ENCODE measurements around the gene HEPH. TPM values are rescaled to one million over a fixed set of nuclear protein-coding genes. Genes with fewer than 3 reads are reported as not detected.

Gene HEPH
- polyA plus RNA-seq, 1 donor from 2014 or later = 11.6 TPM

DNA sequence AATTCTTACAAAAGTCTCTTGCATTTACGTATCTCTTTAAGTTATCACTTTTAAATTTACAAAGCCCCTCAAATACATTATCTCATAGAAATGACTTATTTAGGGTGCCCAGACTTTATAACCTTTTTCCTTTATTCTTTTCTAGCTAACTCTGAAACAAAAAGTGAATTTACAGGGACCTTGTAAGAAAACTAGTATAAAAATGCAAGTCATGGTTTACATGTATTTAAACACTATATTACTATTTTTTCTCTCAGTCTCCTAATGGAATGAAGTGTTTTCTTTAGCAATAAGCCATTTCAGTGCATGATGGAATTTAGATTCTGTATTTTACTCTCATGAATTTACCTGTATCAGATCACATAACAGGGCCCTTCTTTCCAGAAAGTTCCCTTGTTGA lies 14.5 kb upstream of the HEPH start:
- H3K4me2 ChIP-seq (ENCODE audit: low read length) = no peak overlapping the region
- H3F3A ChIP-seq (ENCODE audit: insufficient read depth, low read length, poor library complexity, severe bottlenecking) = no peaks in the 10 kb centered on the region
- H2AFZ ChIP-seq (ENCODE audit: low read depth, low read length) = no peak overlapping the region
- H3K36me3 ChIP-seq (ENCODE audit: insufficient read depth, low read length) = no peaks in the 10 kb centered on the region
- TF ChIP-seq MXI1 (conservative IDR thresholded peaks at IDR 0.05; ENCODE audit: poor library complexity, severe bottlenecking) (no peak), RAD21 (conservative IDR thresholded peaks at IDR 0.05) (no peak), SMC3 (conservative IDR thresholded peaks at IDR 0.05; ENCODE audit: poor library complexity) (no peak), EZH2 (IDR thresholded peaks at IDR 0.05; ENCODE audit: borderline replicate concordance, insufficient read depth, low read length, poor library complexity, severe bottlenecking) (no peak), EP300 (conservative IDR thresholded peaks at IDR 0.05; ENCODE audit: poor library complexity, severe bottlenecking) (no peak), POLR2AphosphoS5 (IDR thresholded peaks at IDR 0.05) (no peak), CTCF (IDR thresholded peaks at IDR 0.05; ENCODE audit: poor library complexity, severe bottlenecking) (no peak), REST (IDR thresholded peaks at IDR 0.05; ENCODE audit: borderline replicate concordance) (no peak), TAF1 (IDR thresholded peaks at IDR 0.05; ENCODE audit: low read depth) (no peak)
- no peak overlapping the region for H3K27ac ChIP-seq (ENCODE audit: low read length)
- no peaks in the 10 kb centered on the region for H4K20me1 ChIP-seq (ENCODE audit: insufficient read depth)
- H3K4me3 ChIP-seq (ENCODE audit: low read length) = no peak overlapping the region
- H3K9ac ChIP-seq (ENCODE audit: low read length) = no peak overlapping the region
- H3K79me2 ChIP-seq (replicated peaks; ENCODE audit: insufficient read depth, low read length) = no peaks in the 10 kb centered on the region
- H3K9me2 ChIP-seq (ENCODE audit: insufficient read depth, low read length) = no peaks in the 10 kb centered on the region
- no peaks in the 10 kb centered on the region for H3K9me3 ChIP-seq (ENCODE audit: low read length)
- H3K27me3 ChIP-seq (ENCODE audit: insufficient read depth, low read depth, low read length) = no peaks in the 10 kb centered on the region

GRCh38 chrX:66150163-66150562 lies 13.9 kb upstream of the HEPH start:
- Histone ChIP-seq H3K4me2 (ENCODE audit: low read length) (no peak overlapping the region), H3K36me3 (ENCODE audit: insufficient read depth, low read length) (no peaks in the 10 kb centered on the region), H3K9me3 (ENCODE audit: low read length) (no peaks in the 10 kb centered on the region), H3K27ac (ENCODE audit: low read length) (no peak overlapping the region), H4K20me1 (ENCODE audit: insufficient read depth) (no peaks in the 10 kb centered on the region), H2AFZ (ENCODE audit: low read depth, low read length) (no peak overlapping the region), H3K79me2 (replicated peaks; ENCODE audit: insufficient read depth, low read length) (no peaks in the 10 kb centered on the region), H3K27me3 (ENCODE audit: insufficient read depth, low read depth, low read length) (no peaks in the 10 kb centered on the region), H3K9me2 (ENCODE audit: insufficient read depth, low read length) (no peaks in the 10 kb centered on the region), H3K4me3 (ENCODE audit: low read length) (no peak overlapping the region), H3K9ac (ENCODE audit: low read length) (no peak overlapping the region), H3F3A (ENCODE audit: insufficient read depth, low read length, poor library complexity, severe bottlenecking) (no peaks in the 10 kb centered on the region)
- no peak for TF ChIP-seq CTCF (IDR thresholded peaks at IDR 0.05; ENCODE audit: poor library complexity, severe bottlenecking)
- TF ChIP-seq POLR2AphosphoS5 (IDR thresholded peaks at IDR 0.05) = no peak
- no peak for TF ChIP-seq EZH2 (IDR thresholded peaks at IDR 0.05; ENCODE audit: borderline replicate concordance, insufficient read depth, low read length, poor library complexity, severe bottlenecking)
- TF ChIP-seq MXI1 (conservative IDR thresholded peaks at IDR 0.05; ENCODE audit: poor library complexity, severe bottlenecking) = no peak
- no peak for TF ChIP-seq EP300 (conservative IDR thresholded peaks at IDR 0.05; ENCODE audit: poor library complexity, severe bottlenecking)
- no peak for TF ChIP-seq REST (IDR thresholded peaks at IDR 0.05; ENCODE audit: borderline replicate concordance)
